NCI-H2227 treated with DMSO at 0.1 percent for 48 hours (cell line): ENCODE measurements around the gene ENSA.
A peak's percentile ranks its signal among the peaks of the same experiment; 100 is the strongest.
"Not testable (repeated sequence)": the region's sequence is repeated elsewhere in the genome, so short reads cannot be mapped to it uniquely, and the experiment has no call there.

Experiments used
- DNase-seq: peaks from one replicate; lab custom pipeline; 2025; lab: John Stamatoyannopoulos, UW

The ENSA gene

GRCh38 chr1:150621497-150622302, 7.7 kb downstream of the ENSA start:
- DNase-seq = peak; percentile 12

DNA sequence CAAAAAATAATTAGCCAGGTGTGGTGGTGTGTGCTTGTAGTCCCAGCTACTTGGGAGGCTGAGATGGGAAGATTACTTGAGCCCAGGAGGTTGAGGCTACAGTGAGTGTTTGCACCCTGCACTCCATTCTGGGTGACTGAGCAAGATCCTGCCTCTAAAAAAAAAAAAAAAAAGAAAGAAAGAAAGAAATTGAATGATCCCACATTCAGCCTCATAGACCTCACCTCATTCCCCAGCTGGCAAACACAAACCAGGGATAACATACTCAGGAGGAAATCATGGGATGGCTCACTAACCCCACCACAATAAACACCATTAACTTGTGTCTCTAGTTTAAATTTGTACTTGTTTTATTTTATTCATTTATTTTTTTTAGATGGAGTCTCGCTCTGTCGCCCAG, 8.5 kb downstream of the ENSA start:
- no peak for DNase-seq

GRCh38 chr1:150619576-150620509, 9.6 kb downstream of the ENSA start:
- DNase-seq = no peak

DNA sequence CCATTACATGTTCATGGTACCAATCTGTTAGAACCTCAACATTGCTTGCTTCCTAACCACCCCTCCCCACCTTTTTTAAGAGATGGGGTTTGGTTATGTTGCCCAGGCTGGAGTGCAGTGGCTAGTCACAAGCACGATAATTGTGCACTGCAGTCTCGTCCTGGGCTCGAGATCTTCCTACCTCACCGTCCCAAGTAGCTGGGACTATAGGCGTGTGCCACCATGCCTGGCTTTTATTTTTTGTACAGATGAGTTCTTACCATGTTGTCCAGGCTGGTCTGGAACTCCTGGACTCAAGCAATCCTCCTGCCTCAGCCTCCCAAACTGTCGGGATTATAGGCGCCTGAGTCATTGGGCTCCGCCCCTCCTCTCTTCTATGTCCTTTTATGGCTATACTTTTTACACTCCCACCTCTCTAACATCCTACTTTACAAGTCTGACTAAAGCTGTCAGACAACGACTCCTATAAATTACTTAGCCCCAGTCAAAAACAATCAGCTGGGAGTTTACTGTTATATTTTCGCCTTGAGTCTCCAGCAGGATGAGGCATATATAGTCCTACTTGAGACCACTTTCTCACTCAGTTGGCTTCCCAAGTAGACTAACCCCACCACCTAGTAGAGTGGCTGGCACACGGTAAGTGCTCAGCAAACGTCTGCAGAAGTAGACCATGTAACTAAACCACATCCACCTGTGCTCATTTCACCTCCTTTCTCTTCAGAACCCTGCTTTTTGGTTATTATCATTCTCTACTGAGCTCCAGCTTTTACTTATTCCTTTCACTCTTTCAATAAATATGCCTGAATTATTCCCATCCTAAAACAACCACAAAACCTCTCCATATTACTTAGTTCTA, 13.8 kb downstream of the ENSA start:
- no peak for DNase-seq

DNA sequence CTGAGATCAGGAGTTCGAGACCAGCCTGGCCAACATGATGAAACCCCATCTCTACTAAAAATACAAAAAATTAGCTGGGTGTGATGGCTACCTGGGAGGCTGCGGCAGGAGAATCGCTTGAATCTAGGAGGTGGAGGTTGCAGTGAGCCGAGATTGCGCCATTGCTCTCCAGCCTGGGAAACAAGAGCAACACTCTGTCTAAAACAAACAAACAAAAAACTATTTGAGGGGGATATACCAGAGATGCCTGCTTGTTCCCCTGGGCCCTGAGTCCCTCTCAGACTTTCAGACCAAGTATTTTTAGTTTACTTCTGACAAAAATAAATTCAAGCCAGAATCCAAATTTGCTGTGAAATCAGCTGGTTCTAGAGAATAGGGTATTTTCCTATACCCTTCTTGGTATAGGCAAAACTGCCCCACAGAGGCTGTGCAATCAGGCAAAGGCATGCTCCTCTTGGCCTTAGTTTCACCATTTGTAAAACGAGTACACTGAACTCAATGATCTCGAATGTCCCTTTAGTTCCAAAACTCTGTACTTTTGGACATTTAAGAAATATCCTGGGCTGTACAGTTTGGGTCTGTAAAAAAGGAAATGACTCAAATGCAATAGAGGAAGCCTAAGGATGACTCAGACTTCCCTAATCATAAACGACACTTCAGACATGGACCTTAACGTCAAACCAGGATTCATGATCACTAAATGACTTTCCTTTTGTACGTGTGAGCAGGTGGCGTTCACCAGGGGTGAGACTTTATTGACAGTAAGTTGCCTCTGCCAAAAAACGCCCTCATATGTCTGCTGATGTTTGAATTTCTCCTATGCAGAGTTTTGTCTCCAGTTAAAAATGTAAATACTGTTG, 16.1 kb downstream of the ENSA start:
- DNase-seq = no peak

GRCh38 chr1:150612014-150612345, 17.4 kb downstream of the ENSA start:
- DNase-seq = no peak

GRCh38 chr1:150610576-150610975, 18.8 kb downstream of the ENSA start:
- no peak for DNase-seq

- peak; percentile 58 for DNase-seq
Measured at GRCh38 chr1:150609732-150610131, 19.7 kb downstream of the ENSA start.

DNA sequence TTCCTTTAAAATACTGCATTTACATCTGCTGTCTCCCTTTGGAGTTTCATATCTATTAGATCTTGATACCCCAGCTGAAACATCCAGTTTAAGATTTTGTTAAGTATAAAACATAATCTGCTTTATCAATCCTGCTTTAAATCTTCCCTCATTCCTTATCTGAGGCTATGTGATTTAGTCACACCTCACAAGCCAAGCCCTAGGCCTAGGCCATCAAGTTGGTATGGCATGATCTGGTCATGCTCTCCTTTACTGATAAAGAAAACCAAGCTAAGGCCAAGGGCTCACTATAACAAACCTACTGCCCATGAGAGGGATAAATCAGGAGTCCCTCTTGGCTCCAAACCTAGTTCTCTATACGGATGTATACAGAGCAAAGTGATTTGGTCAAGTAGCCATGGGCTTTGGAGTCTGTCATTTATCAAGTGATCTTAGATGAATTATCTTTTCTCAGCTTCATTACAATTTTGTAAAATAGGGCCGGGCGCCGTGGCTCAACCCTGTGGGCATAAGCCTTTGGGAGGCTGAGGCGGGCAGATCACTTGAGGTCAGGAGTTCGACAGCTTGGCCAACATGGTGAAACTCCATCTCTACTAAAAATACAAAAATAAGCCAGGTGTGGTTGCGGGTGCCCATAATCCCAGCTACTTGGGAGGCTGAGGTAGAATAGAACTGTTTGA, 22.8 kb downstream of the ENSA start:
- DNase-seq = no peak

- DNase-seq = not testable (repeated sequence)
Measured at GRCh38 chr1:150605451-150605731, 24.0 kb downstream of the ENSA start.

GRCh38 chr1:150604226-150604588, 25.2 kb downstream of the ENSA start:
- no peak for DNase-seq

DNA sequence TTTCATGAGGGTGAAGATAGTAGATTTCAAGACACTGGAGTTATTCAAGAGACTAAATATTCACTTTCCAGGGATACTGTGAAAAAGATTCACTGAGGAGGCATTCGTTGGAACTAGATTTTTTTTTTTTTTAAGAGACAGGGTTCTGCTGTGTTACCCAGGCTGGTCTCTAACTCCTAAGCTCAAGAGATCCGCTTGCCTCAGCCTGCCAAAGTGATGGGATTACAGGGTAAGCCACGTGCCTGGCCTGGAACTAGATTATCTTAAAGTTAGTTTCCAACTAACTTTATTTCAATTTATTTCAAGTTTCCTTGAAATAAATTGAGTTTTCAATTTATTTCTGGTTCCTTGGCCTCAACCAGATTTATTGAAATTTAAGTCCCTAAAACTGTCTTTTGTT, 25.7 kb downstream of the ENSA start:
- DNase-seq = no peak

DNA sequence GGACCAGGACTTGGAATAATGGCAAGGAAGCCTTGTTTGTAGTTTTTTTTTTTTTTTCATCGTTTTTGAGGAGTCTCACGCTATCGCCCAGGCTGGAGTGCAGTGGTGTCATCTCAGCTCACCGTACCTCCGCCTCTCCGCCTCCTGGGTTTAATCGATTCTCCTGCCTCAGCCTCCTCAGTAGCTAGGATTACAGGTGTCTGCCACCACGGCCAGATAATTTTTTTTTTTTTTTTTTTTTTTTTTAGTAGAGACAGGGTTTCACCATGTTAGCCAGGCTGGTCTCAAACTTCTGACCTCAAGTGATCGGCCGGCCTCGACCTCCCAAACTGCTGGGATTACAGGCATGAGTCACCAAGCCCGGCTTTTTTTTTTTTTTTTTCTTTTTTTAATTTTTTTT, 27.0 kb downstream of the ENSA start:
- DNase-seq = not testable (repeated sequence)

- DNase-seq = no peak
Measured at GRCh38 chr1:150601540-150601939, 27.9 kb downstream of the ENSA start.

DNA sequence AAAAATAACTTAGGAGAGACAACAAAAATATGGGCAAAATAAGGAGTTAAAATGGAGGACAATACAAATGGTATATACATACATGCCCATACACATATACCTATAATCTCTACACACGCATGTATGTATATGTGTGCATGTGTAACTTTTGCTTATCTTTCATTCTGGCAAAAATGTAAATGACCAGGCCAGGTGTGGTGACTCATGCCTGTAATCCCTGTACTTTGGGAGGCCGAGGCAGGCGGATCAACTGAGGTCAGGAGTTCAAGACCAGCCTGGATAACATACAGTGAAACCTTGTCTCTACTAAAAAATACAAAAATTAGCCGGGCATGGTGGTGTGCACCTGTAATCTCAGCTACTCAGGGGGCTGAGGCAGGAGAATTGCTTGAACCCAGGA, 31.1 kb downstream of the ENSA start:
- DNase-seq = not testable (repeated sequence)

GRCh38 chr1:150596976-150597375, 32.4 kb downstream of the ENSA start:
- no peak for DNase-seq

GRCh38 chr1:150596095-150596892, 33.1 kb downstream of the ENSA start:
- no peak for DNase-seq

GRCh38 chr1:150582371-150582770, 47.0 kb downstream of the ENSA start:
- DNase-seq = no peak

- not testable (repeated sequence) for DNase-seq
Measured at GRCh38 chr1:150581962-150582361, 47.5 kb downstream of the ENSA start.

DNA sequence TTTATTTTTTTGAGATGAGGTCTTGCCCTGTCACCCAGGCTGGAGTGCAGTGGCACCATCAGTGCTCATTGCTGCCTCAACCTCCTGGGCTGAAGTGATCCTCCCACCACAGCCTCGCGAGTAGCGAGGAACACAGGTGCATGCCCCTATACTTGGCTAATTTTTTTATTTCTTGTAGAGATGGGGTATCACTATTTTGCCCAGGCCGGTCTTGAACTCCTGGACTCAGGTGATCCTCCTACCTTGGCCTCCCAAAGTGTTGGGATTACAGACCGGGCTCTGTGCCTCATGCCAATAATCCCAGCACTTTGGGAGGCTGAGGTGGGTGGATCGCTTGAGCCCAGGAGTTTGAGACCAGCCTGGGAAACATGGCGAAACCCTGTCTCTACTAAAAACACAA, 48.0 kb downstream of the ENSA start:
- not testable (repeated sequence) for DNase-seq
